Stimulated activated effector memory CD8-positive, alpha-beta T cell treated with anti-CD3 and anti-CD28 coated beads, Interleukin-12 subunit alpha, Interleukin-12 subunit beta, amount 100 ng/mL, for 72 hours (primary cell): ENCODE results near the gene SEMA3E.

Source experiments
- ATAC-seq: fragments of 150-1000 bp; cut with Tn5 transposase; 2 replicates; pipeline ENCODE4 v1.10.0; 2021
- DNase-seq, 2 donors: peaks; one replicate each; pipeline ENCODE4 v3.0.0; 2021 to 2022; ENCODE audit warnings: low spot score in 2 of 2
- H3K27ac Mint-ChIP-seq: one replicate; pipeline ENCODE4 v1.8.0; 2022; ENCODE audit warnings: mild to moderate bottlenecking, mixed read lengths
- H3K36me3 Mint-ChIP-seq: one replicate; pipeline ENCODE4 v1.8.0; 2022; ENCODE audit warnings: mild to moderate bottlenecking, mixed read lengths
- H3K4me1 Mint-ChIP-seq: one replicate; pipeline ENCODE4 v1.8.0; 2022; ENCODE audit warnings: mixed read lengths
- H3K4me3 Mint-ChIP-seq: one replicate; pipeline ENCODE4 v1.8.0; 2022; ENCODE audit warnings: mild to moderate bottlenecking, mixed read lengths
- H3K9me3 Mint-ChIP-seq: one replicate; pipeline ENCODE4 v1.8.0; 2022; ENCODE audit warnings: mixed read lengths

Gene SEMA3E

DNA sequence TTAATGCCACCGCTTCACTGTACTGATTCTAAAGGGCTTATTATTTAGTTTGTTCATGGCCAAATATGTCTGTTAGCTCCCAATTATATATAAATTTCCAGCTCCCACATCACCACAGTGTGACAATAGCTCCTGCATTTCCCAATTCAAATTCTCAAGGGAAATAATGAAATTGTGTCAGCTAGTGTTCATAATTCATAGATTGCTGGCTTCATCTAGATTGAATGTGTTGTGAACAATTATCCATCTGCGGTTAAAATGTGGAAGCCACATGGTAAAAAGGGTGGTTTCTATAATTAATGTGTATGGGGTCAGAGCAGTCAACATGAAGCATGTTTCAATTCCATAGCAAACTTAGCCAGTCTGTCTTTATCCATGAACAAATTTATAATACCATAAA lies 154.3 kb downstream of the SEMA3E start:
- Mint-ChIP-seq H3K4me3 (no peak overlapping the region), H3K9me3 (no peaks in the 10 kb centered on the region), H3K36me3 (no peaks in the 10 kb centered on the region), H3K27ac (no peak overlapping the region), H3K4me1 (no peaks in the 10 kb centered on the region)
- ATAC-seq (no peak), DNase-seq (no peak)

GRCh38 chr7:83492802-83493201 lies 156.1 kb downstream of the SEMA3E start:
- Mint-ChIP-seq H3K4me1 (no peaks in the 10 kb centered on the region), H3K4me3 (no peak overlapping the region), H3K9me3 (peaks cover 11% of the 10 kb centered on the region), H3K27ac (no peak overlapping the region), H3K36me3 (no peaks in the 10 kb centered on the region)
- no peak for DNase-seq
- no peak for ATAC-seq

- Mint-ChIP-seq H3K4me1 (no peaks in the 10 kb centered on the region), H3K9me3 (peaks cover 30% of the 10 kb centered on the region), H3K27ac (no peak overlapping the region), H3K36me3 (no peaks in the 10 kb centered on the region), H3K4me3 (no peak overlapping the region)
- DNase-seq (no peak), ATAC-seq (no peak)
Measured at GRCh38 chr7:83487801-83488200, 161.1 kb downstream of the SEMA3E start.

DNA sequence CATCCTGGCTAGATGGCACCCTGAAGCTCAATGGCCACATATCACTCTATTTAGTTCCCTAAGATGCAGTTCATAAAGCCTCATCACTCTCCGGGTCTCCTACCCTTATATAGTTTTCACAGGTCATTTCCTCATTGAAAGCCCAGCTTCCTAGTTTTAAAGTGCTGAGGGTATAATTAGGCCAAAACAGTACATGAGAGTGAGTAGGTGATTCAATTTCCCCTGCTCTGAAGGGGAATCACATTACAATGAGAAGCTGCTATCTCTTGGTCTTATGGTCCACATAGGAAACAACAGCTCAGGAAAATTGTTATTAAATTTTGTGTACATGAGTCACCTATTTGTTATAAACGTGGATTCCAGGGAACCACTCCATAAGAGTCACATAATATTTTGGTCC lies 162.0 kb downstream of the SEMA3E start:
- ATAC-seq (no peak), DNase-seq (no peak)
- no peak overlapping the region for H3K4me3 Mint-ChIP-seq
- no peaks in the 10 kb centered on the region for H3K36me3 Mint-ChIP-seq
- H3K9me3 Mint-ChIP-seq, result peaks cover 35% of the 10 kb centered on the region
- H3K27ac Mint-ChIP-seq, result no peak overlapping the region
- no peaks in the 10 kb centered on the region for H3K4me1 Mint-ChIP-seq

DNA sequence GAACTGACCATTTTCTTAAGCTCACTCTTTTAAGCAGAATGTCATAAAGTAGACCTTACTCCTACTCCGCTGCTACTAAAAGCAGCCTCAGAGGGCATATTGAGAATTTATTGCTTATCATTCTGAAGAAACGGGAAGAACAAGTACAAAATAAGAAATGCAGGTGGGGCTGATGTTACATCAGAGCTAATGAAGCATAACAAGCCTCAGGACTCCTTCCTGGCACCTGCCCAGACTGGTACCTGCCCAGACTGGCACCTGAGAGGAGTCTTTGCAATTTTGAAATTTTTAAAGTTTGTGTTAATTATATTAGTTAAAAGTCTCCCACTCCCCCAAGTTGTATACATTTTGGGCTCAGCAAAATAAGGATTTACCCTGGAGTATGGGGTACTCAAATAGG lies 162.4 kb downstream of the SEMA3E start:
- ATAC-seq (no peak), DNase-seq (no peak)
- peaks cover 36% of the 10 kb centered on the region for H3K9me3 Mint-ChIP-seq
- no peaks in the 10 kb centered on the region for H3K4me1 Mint-ChIP-seq
- H3K4me3 Mint-ChIP-seq, result no peak overlapping the region
- H3K27ac Mint-ChIP-seq, result no peak overlapping the region
- no peaks in the 10 kb centered on the region for H3K36me3 Mint-ChIP-seq

GRCh38 chr7:83484826-83485225 lies 164.1 kb downstream of the SEMA3E start:
- ATAC-seq, result no peak
- no peak overlapping the region for H3K4me3 Mint-ChIP-seq
- no peak for DNase-seq
- H3K4me1 Mint-ChIP-seq, result no peaks in the 10 kb centered on the region
- H3K27ac Mint-ChIP-seq, result no peak overlapping the region
- H3K9me3 Mint-ChIP-seq, result peaks cover 36% of the 10 kb centered on the region
- H3K36me3 Mint-ChIP-seq, result no peaks in the 10 kb centered on the region

DNA sequence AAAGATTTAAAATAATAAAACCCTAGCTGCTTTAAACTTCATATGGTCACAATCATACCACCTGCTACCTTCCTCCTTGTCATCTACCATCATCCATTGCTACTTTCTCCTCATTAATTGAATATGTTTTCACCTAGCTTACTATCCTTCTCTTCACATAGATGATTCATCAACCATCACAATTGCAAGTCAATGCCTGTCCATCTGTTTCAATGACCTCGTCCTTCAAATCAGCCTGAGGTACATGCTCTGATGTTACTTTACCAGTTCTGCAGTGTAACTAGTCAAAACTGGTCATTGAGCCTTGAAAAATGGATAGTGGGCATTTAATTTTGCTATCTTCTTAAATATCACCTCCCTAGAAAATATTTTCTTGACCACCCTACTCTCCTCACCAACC lies 164.7 kb downstream of the SEMA3E start:
- Mint-ChIP-seq H3K9me3 (peaks cover 37% of the 10 kb centered on the region), H3K27ac (no peak overlapping the region), H3K4me3 (no peak overlapping the region), H3K36me3 (no peaks in the 10 kb centered on the region), H3K4me1 (no peaks in the 10 kb centered on the region)
- DNase-seq, result no peak
- ATAC-seq, result no peak

DNA sequence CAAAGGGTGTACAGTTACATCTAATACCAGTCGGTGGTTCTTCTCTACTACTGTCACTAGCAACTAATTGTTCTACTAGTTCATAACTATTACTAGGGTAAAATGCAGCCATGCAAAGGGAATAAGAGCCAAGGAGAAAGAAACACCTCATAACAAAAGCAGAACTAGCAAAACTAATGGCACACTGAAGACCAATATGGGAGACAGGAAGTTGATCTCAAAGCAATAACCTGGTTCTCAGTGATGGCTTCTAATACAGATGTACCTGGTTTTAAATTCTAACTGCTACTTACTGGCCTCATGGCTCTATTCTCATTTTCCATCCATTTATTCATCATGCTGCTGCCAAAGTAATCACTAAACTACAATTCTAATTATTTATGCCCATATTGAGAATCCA lies 170.3 kb downstream of the SEMA3E start:
- H3K27ac Mint-ChIP-seq, result no peak overlapping the region
- ATAC-seq, result no peak
- H3K4me3 Mint-ChIP-seq, result no peak overlapping the region
- no peaks in the 10 kb centered on the region for H3K4me1 Mint-ChIP-seq
- no peak for DNase-seq
- H3K36me3 Mint-ChIP-seq, result no peaks in the 10 kb centered on the region
- peaks cover 17% of the 10 kb centered on the region for H3K9me3 Mint-ChIP-seq

- no peak overlapping the region for H3K27ac Mint-ChIP-seq
- H3K9me3 Mint-ChIP-seq, result peaks cover 18% of the 10 kb centered on the region
- H3K4me3 Mint-ChIP-seq, result no peak overlapping the region
- H3K36me3 Mint-ChIP-seq, result no peaks in the 10 kb centered on the region
- no peak for ATAC-seq
- no peaks in the 10 kb centered on the region for H3K4me1 Mint-ChIP-seq
- DNase-seq, result no peak
Measured at GRCh38 chr7:83476511-83477050, 172.4 kb downstream of the SEMA3E start.

DNA sequence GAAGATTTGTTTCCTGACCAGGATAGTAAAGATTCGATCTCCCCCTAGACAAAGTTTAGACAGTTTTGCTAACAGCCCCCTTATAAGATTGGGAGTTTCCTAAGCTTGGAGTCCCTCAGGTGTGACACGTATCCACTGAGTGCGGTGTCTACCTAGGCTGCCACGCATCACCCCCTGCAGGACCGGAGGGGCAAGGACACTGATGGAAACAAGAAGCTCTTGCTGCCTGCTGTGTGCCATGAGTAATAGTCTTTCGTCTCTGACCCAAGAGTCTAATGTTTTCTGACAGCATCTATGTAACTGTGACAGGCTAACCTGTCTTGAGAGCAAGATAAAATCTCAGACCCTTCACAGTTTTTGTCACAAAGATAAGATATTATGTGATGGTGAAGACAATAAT lies 173.5 kb downstream of the SEMA3E start:
- H3K4me1 Mint-ChIP-seq, result no peaks in the 10 kb centered on the region
- H3K9me3 Mint-ChIP-seq, result peaks cover 20% of the 10 kb centered on the region
- no peak for ATAC-seq
- no peak for DNase-seq
- no peak overlapping the region for H3K4me3 Mint-ChIP-seq
- H3K27ac Mint-ChIP-seq, result no peak overlapping the region
- no peaks in the 10 kb centered on the region for H3K36me3 Mint-ChIP-seq

GRCh38 chr7:83472376-83472775 lies 176.6 kb downstream of the SEMA3E start:
- Mint-ChIP-seq H3K9me3 (peaks cover 18% of the 10 kb centered on the region), H3K4me3 (no peak overlapping the region), H3K36me3 (no peaks in the 10 kb centered on the region), H3K27ac (no peak overlapping the region), H3K4me1 (no peaks in the 10 kb centered on the region)
- DNase-seq (no peak), ATAC-seq (no peak)

DNA sequence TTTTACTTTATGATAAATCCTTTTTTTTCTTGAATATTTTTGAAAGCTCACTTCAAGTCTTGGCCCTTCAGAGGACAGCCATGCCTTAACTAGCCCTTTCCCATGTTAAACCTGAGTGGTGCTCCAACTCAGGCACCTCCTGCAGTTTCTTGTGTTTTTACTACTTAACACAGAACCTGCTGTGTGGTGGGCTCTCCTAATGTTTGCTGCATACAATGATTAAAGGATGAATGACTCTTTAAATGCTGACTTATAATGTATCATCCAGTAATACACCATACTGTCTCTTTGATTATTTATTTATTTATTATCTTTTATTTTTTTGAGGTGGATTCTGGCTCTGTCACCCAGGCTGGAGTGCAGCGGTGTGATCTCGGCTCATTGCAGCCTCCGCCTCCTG lies 179.4 kb downstream of the SEMA3E start:
- ATAC-seq (no peak), DNase-seq (no peak)
- Mint-ChIP-seq H3K4me3 (no peak overlapping the region), H3K36me3 (no peaks in the 10 kb centered on the region), H3K9me3 (peaks cover 18% of the 10 kb centered on the region), H3K27ac (no peak overlapping the region), H3K4me1 (no peaks in the 10 kb centered on the region)

GRCh38 chr7:83469076-83469475 lies 179.9 kb downstream of the SEMA3E start:
- DNase-seq (no peak), ATAC-seq (no peak)
- peaks cover 18% of the 10 kb centered on the region for H3K9me3 Mint-ChIP-seq
- no peak overlapping the region for H3K4me3 Mint-ChIP-seq
- no peak overlapping the region for H3K27ac Mint-ChIP-seq
- no peaks in the 10 kb centered on the region for H3K4me1 Mint-ChIP-seq
- no peaks in the 10 kb centered on the region for H3K36me3 Mint-ChIP-seq

GRCh38 chr7:83468251-83468739 lies 180.6 kb downstream of the SEMA3E start:
- Mint-ChIP-seq H3K9me3 (peaks cover 17% of the 10 kb centered on the region), H3K36me3 (no peaks in the 10 kb centered on the region), H3K4me3 (no peak overlapping the region), H3K4me1 (no peaks in the 10 kb centered on the region), H3K27ac (no peak overlapping the region)
- ATAC-seq (peak; percentile 49), DNase-seq (no peak)

DNA sequence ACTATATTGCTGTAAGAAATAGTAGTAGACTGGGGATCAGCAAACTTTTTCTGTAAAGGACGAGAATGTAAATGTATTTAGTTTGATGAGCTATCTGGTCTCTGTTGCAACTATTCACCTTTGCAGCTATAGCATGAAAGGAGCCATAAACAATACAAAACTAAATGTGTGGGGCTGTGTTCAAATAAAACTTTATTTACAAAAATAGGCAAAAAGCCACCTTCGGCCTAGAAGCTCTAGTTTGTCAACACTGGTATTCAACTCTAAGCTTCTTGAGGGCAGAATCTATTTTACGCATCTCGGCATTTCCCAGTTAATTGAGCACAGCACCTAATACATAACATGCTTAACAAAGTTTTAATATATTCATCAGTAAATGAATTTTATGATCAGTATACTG lies 181.4 kb downstream of the SEMA3E start:
- Mint-ChIP-seq H3K36me3 (no peaks in the 10 kb centered on the region), H3K4me1 (no peaks in the 10 kb centered on the region), H3K27ac (no peak overlapping the region), H3K9me3 (peaks cover 18% of the 10 kb centered on the region), H3K4me3 (no peak overlapping the region)
- DNase-seq (no peak), ATAC-seq (no peak)

GRCh38 chr7:83466956-83467355 lies 182.0 kb downstream of the SEMA3E start:
- H3K27ac Mint-ChIP-seq, result no peak overlapping the region
- H3K4me3 Mint-ChIP-seq, result no peak overlapping the region
- H3K9me3 Mint-ChIP-seq, result peaks cover 18% of the 10 kb centered on the region
- H3K36me3 Mint-ChIP-seq, result no peaks in the 10 kb centered on the region
- ATAC-seq (no peak), DNase-seq (no peak)
- no peaks in the 10 kb centered on the region for H3K4me1 Mint-ChIP-seq
